ENCODE measurements around the gene ABCA5. TPM values are rescaled to one million over a fixed set of nuclear protein-coding genes. Genes with fewer than 3 reads are reported as not detected.

Gene ABCA5
- total and polyA plus RNA-seq, 2 of the 13 experiments (the other 11 are each of a cell fraction or from before 2014, with no cell fraction given): 9.7 to 10.1 TPM

- no peak for TF ChIP-seq THAP9 (CRISPR knock-in tag; IDR thresholded peaks at IDR 0.05; ENCODE audit: borderline replicate concordance)
- TF ChIP-seq ZKSCAN5 (CRISPR knock-in tag; IDR thresholded peaks at IDR 0.05): no peak
- TF ChIP-seq HNRNPUL1 (IDR thresholded peaks at IDR 0.05; ENCODE audit: low read depth, low read length): no peak
- TF ChIP-seq DR1 (CRISPR knock-in tag; IDR thresholded peaks at IDR 0.05): no peak
- TF ChIP-seq ZNF609 (CRISPR knock-in tag; IDR thresholded peaks at IDR 0.05; ENCODE audit: borderline replicate concordance): no peak
- TF ChIP-seq ZFAT (CRISPR knock-in tag; conservative IDR thresholded peaks at IDR 0.05): no peak
- no peak for TF ChIP-seq ZNF460 (CRISPR knock-in tag; IDR thresholded peaks at IDR 0.05; ENCODE audit: borderline replicate concordance)
- no peak for TF ChIP-seq KLF9 (CRISPR knock-in tag; IDR thresholded peaks at IDR 0.05; ENCODE audit: low read depth)
- TF ChIP-seq ZZZ3 (CRISPR knock-in tag; IDR thresholded peaks at IDR 0.05; ENCODE audit: borderline replicate concordance): no peak
- no peak for TF ChIP-seq ZNF891 (CRISPR knock-in tag; IDR thresholded peaks at IDR 0.05)
- no peak for TF ChIP-seq GABPA (IDR thresholded peaks at IDR 0.05; ENCODE audit: low read depth, low read length)
- no peak for TF ChIP-seq GABPA (CRISPR knock-in tag; IDR thresholded peaks at IDR 0.05; ENCODE audit: low read depth)
- no peak for TF ChIP-seq ZNF614 (CRISPR knock-in tag; IDR thresholded peaks at IDR 0.05; ENCODE audit: borderline replicate concordance)
- TF ChIP-seq ZSCAN29 (CRISPR knock-in tag; conservative IDR thresholded peaks at IDR 0.05): no peak
- no peak for TF ChIP-seq JUNB (CRISPR knock-in tag; IDR thresholded peaks at IDR 0.05; ENCODE audit: borderline replicate concordance)
- TF ChIP-seq GZF1 (CRISPR knock-in tag; IDR thresholded peaks at IDR 0.05): no peak
Observed at GRCh38 chr17:69331756-69332155, 4.8 kb upstream of the ABCA5 start (continued).
